GM19193 (cell line): ENCODE results near the gene MKNK1.

Experiments used
- POLR2A ChIP-seq: IDR thresholded peaks from 4 replicates; pipeline ENCODE4 v1.6.1; 2011; ENCODE audit not compliant: insufficient read depth, insufficient read length; ENCODE audit errors: extremely low read depth

Gene MKNK1

DNA sequence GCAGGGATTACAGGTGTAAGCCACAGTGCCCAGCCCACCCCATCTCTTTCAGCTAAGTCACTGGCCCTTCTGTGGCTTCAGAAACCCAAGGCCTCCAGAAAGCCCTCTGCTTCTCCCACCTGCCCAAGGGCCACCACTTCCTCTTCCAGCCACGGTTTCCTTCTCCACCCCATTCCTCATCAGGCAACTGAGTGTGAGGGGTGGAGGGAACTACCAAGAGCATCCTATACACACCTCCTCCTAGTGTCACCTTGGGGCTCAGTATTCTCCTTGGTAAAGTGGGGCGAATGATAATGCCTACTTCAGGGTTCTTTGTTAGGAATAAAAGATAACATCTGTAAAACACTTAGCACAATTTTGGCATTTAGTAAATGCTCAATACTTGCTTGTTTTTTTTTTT is 82.7 kb downstream of the MKNK1 start:
- TF ChIP-seq POLR2A: no peak

DNA sequence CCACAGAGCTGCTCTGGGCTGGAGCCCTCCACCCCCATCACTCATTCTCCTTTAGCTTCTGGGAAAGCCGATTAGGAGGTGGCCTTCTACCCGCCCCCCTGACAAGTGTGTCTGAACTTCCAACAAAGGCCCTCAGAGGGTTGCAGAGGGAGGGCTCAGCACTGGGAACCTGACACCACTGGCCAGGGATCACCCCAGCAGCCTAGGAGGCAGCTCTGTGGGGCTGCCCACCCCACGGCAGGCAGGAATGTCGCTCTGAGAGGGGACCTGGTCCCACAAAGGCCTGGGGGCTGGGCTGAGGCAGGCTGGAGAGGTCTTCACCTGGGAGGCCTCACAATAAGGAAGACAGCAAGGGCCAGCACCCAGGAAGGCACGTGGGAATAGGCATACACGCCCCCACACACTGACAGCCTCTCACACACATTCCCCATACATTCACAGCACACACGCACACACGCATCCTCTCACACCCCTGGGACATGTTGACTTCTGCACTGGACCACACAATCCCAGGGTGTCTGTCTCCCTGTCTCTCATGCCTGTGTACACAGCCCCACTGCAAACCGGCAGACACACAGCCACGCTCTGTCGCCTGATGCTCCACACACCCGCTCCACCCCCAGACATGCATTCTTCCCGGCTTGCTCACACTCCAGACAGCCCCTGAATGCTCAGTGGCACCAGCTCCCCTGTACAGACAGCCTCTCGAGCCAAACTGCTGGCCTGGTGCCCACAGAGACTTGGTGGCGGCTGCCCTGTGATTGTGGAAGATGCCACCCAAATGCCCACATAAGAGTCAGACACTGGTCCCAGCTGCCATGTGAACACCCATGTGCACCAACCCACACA is 83.8 kb downstream of the MKNK1 start:
- TF ChIP-seq POLR2A: no peak

DNA sequence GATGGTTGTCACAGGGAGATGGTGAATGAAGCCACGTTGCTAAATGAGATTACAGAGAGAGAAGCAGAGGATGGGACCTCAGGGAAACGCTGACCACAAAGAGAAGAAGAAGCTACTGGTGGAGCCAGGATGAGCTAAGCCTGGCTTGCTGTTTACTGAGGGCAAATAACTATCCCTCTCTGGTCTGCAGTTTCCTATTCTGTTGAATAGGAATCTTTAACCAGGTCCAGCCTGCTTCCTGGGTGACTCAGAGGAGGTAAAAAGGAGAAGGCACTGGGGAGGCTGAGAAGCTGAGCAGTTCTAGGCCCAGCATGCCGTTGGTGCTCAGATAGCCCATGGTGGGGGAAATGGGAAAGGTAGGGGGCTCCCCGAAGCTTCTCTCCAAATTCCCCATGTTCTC is 84.9 kb downstream of the MKNK1 start:
- TF ChIP-seq POLR2A: no peak

DNA sequence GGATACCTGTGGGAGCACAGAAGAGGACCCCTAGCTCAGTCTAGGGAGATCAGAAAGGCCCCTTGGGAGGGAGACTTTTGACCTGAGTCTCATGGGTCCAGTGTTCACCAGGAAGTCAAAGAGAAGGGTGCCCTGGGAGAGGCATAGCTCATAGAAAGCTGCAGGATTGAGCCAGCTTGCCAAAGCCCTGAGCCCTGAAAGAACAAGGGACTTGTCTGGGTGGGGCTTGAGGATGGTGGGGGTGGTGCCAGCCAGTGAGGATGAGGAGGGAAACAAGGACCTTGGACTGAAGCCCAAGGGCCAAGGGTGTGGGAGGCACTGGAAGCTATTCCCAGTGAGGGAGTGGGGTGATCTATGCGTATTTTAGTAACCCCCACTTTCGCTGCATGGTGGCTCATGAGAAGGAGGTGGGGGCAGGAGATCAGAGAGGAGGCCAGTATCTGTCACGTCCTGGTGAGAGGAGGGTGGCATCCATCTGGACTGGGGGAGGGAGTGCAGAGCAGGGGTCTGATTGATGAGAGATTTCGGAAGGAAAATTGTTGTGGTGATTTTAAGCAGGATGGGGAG is 86.1 kb downstream of the MKNK1 start:
- no peak for TF ChIP-seq POLR2A

DNA sequence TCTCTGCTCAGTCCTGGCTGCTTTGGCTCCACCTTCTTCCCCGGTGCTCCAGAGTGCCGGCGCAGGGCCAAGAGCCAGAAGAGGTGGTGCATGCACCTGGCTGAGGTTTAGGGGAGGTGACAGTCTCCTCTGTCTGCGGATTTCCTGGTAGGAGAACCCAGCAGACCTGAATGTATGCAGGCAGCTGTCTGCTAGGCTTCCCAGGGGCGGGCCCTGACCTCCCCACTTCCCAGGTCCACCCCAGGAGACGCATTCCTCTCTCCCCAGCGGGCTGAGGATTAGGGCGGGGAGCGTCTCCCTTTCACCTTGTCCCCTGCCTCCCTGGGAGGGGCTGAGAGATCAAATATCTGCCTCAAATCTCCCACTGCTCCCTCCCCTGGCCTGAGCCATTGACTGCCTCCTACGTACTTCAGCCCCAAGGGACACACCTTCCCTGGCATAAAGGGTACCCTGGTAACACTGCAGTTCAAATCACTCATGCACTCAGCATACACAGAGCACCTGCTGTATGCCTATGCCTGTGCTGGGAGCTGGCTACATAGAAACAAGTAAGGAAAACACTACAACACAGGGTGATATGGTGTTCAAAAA is 87.0 kb downstream of the MKNK1 start:
- TF ChIP-seq POLR2A: no peak

DNA sequence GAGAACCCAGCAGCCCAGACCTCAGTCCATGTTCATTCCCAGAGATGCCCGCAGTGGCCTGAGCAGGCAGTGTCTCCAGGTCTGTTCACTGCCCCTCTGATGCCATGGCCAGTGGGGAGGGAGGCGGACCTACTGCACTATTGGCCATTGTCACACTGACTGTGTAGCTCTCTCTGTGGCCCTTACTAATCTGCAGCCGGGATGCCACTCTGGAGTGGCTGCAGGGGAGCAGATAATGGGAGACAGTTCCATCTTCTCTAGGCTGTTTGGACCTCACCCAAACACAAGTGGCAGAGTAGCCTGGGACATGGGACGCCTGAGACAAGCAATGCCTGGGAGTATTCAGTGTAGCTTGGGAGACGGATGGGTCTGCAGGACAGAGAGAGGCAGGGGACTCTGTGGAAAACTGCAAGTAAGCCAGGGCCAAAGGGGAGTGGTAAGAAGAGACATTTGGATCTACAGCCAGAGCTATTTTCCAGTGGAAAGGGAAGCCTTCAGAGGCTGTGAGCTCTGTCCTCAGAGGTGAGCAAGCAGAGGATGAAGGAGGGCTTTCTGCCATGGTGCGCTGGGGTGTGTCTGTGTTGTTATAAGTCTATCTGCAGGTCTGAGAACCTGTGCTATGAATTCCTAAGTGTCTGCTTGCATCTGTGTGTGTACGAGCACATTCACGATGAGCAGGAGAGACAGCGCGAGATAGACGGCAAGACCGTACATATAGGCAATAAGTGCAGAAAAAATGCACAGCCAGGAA is 87.7 kb downstream of the MKNK1 start:
- TF ChIP-seq POLR2A: no peak

DNA sequence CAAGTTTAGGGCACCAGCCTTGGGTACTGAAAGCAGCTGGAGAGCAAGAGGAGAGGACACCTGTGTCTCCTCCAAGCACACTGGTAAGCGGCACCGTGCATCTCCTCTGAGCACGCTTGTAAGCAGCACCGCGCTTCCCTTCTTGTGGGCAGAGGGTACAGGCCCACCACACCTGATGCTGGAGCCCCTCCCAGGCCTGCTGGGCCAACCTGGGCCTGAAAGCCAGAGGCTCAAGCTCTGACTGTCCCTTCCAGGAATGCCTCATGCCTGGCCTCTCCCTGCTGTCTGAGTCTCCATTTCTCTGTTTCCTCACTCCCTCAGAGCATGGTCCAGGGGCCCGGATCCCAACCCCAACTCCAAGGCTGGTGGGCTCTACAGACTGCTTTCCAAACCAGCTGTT is 88.5 kb downstream of the MKNK1 start:
- TF ChIP-seq POLR2A: no peak

DNA sequence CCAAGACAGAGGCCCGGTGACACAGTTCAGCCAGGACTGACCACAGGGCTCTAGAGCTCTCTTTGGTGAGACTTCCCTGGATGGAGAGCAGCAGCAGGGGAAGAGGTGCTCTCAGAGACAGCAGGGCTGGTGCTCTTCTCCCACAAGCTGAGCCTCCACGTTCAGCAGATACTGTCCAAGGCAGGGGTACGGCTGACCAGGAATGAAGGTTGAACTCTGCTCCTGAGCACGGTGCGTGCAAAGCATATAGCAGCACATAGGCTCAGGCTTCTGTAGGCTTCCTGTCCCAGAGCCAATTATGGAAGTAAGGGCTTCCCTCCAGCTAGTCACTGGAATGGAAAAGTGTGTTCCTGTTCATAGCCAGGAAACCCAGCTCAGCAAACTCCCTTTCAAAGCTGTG is 90.5 kb downstream of the MKNK1 start:
- TF ChIP-seq POLR2A: no peak

DNA sequence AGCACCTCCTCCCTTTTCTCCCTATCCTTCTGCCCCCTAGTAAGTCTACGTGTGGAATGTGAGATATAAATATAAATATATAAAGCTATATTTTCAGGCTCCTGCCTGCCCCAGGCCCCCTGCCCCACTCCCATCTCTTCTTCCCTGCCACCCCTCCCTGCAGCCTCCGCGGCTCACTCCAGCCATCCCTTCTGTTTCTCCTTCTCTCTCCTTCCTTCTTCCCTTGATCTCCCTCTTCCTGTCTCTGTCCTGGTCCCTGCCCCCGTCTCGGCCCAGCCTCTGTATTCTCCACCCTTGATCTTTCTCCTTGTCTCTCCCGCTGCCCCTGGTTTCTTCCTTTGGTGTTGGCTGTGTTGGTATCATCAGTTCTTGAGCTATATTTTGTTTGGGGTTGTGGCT is 91.3 kb downstream of the MKNK1 start:
- no peak for TF ChIP-seq POLR2A

DNA sequence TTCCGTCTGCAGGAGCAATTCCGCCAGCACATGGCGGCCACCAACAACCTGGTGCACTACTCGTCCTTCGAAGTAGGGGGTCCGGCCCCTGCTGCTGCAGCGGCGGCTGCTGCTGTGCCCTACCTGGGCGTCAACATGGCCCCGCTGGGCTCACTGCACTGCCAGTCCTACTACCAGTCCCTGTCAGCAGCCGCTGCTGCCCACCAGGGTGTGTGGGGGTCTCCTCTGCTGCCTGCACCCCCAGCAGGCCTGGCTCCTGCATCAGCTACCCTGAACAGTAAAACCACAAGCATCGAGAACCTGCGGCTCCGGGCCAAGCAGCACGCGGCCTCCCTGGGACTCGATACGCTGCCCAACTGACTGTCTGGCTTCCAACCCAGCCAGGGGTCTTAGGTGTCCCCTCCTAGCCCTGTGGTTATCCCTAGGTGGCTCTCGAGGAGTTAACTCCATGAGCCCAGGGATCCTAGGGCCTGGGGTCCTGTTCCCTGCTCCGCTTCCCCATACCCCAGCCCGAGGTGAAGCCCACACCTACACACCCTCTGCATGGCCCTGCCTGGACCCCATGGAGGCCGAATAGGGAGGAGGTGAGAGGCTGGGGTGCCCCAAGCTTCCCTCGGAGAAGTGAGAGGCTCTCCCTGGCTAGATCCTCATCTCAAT is 91.8 kb downstream of the MKNK1 start:
- no peak for TF ChIP-seq POLR2A

DNA sequence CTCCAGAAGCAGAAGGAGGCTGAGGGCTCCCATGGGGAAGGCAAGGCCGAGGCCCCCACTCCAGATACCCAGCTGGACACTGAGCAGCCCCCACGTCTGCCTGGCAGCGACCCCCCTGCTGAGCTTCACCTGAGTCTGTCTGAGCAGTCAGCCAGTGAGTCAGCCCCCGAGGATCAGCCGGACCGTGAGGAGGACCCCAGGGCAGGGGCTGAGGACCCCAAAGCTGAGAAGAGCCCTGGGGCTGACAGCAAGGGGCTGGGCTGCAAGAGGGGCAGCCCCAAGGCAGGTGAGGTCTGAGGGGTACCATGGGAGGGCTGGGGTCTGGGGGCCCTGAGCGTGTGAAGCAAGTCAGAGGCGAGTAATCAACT is 93.1 kb downstream of the MKNK1 start:
- no peak for TF ChIP-seq POLR2A

DNA sequence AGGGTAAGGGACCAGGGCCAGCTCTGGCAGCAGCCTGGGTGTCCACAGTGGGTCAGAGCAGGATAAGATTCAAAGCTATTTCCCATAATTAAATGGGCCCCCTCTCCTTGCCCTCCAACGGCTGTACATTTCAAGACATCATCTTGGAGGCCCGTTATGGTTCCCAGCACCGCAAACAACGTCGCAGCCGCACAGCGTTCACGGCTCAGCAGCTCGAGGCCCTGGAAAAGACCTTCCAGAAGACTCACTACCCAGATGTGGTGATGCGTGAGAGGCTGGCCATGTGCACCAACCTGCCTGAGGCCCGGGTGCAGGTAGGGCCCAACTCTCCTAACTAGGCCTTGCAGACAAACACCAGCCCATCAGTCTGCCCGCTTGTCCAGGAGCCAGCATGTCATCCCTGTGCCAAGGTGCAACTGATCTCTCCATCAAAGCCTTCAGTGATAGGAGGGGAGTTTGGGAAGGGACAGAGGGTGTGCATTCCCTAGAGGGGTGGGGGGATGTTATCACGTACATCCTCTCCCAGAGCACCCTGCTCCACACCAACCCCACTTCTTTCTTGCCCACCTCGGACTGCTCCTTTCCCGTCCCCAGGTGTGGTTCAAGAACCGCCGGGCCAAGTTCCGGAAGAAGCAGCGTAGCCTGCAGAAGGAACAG is 93.6 kb downstream of the MKNK1 start:
- TF ChIP-seq POLR2A: no peak

DNA sequence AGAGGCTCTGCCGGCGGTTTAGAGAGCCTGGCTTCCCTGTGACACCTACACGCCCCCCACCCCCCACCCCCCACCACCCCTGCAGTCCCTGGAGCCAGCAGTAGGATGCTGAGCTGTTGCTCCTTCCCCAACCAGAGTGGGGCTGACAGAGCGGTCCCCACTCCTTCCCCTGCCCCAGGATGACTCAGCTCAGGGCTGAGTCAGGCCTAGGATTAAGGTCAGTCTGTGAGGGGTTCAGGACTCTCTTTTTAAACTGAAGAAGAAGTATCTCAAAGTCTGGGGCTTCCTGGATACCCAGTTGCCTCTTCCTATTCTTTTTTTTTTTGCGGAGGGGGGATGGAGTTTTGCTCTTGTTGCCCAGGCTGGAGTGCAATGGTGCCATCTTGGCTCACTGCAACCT is 95.3 kb downstream of the MKNK1 start:
- TF ChIP-seq POLR2A: no peak
